Stomach (tissue), 4 donors: Measurements from ENCODE around the gene SLC24A4.

ENCODE experiments used
- CTCF ChIP-seq, 7 experiments: fragments of 450-650 bp in 4 of 7; fragments of 200-600 bp in 3 of 7; sonication (generic) in 3 of 7; IDR thresholded peaks; one replicate each; pipeline ENCODE4 v1.5.1; 2016 to 2019; ENCODE audit warnings: antibody characterized with exemption in 7 of 7, control low read depth in 2 of 7, mild to moderate bottlenecking in 1 of 7
- EP300 ChIP-seq: sonication (generic); formaldehyde crosslinking; IDR thresholded peaks from one replicate; pipeline ENCODE4 v1.6.1; 2017; ENCODE audit warnings: antibody characterized with exemption
- POLR2A ChIP-seq, 4 donors: fragments of 450-650 bp; IDR thresholded peaks; one replicate each; pipeline ENCODE4 v1.6.1; 2016; ENCODE audit warnings: antibody characterized with exemption in 4 of 4, control low read depth in 2 of 4, mild to moderate bottlenecking in 1 of 4, moderate library complexity in 1 of 4
- POLR2AphosphoS5 ChIP-seq, 3 donors: sonication (generic); formaldehyde crosslinking; IDR thresholded peaks; one replicate each; pipeline ENCODE4 v1.6.1; 2016; ENCODE audit warnings: antibody characterized with exemption in 3 of 3

GRCh38 chr14:92417759-92418158 lies 94.8 kb downstream of the SLC24A4 start:
- TF ChIP-seq POLR2AphosphoS5 (IDR thresholded peaks at IDR 0.05) (no peak), CTCF (IDR thresholded peaks at IDR 0.05) (no peak), EP300 (no peak), POLR2A (IDR thresholded peaks at IDR 0.05) (no peak)
